GM12875 (cell line): ENCODE data around the gene OCEL1.

Experiments used
- H3K4me3 ChIP-seq: one replicate; pipeline ENCODE4 v1.5.1; 2011; ENCODE audit warnings: low read depth, low read length, control low read depth
- CTCF ChIP-seq: IDR thresholded peaks from 2 replicates; pipeline ENCODE4 v1.5.1; 2011; ENCODE audit warnings: low read depth, mild to moderate bottlenecking, control low read depth, inconsistent platforms, low read length, moderate library complexity, borderline replicate concordance; ENCODE audit not compliant: insufficient read depth

The OCEL1 gene

DNA sequence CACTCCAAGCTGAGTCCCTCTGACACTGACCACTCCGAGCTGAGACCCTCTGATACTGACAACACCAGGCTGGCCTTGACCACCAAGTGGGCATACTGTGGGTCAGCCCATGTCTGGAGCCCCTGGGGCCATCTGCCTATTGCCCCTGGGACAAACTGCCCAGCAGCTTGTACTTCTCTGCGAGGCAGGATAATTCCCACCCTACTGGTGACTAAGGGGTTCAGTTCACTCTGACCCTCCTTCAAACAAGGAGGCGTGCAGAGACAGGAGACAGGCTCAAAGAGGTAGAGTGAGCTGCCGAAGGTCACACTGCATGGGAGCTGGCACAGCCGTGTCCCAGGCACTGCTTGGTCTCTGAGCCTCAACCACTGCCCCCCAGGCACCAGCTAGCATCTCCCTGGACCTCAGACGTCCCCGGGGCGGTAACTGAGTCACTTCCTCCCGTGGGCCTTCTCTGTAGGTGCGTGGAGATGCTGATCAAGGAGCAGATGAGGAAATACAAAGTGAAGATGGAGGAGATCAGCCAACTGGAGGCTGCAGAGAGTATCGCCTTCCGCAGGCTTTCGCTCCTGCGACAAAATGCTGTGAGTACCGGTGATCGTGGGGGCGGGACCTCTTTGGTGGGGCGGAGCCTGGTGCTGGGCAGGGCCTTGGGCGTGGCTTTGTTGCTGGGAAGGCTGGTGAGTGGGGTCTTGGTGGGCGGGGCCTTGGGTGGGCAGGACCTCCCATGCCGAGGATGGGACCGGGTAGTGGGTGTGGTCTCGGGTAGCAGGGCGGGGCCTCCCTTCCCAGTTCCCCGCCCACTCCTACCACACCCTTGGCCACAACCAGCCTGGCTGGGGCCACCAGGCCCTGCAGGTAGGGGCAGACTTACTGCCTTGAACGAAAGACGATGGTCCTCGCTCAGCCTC is 16.6 kb upstream of the OCEL1 start:
- no peak overlapping the region for H3K4me3 ChIP-seq
- no peak for TF ChIP-seq CTCF

GRCh38 chr19:17210296-17210695 is 15.7 kb upstream of the OCEL1 start:
- TF ChIP-seq CTCF = no peak
- no peak overlapping the region for H3K4me3 ChIP-seq

DNA sequence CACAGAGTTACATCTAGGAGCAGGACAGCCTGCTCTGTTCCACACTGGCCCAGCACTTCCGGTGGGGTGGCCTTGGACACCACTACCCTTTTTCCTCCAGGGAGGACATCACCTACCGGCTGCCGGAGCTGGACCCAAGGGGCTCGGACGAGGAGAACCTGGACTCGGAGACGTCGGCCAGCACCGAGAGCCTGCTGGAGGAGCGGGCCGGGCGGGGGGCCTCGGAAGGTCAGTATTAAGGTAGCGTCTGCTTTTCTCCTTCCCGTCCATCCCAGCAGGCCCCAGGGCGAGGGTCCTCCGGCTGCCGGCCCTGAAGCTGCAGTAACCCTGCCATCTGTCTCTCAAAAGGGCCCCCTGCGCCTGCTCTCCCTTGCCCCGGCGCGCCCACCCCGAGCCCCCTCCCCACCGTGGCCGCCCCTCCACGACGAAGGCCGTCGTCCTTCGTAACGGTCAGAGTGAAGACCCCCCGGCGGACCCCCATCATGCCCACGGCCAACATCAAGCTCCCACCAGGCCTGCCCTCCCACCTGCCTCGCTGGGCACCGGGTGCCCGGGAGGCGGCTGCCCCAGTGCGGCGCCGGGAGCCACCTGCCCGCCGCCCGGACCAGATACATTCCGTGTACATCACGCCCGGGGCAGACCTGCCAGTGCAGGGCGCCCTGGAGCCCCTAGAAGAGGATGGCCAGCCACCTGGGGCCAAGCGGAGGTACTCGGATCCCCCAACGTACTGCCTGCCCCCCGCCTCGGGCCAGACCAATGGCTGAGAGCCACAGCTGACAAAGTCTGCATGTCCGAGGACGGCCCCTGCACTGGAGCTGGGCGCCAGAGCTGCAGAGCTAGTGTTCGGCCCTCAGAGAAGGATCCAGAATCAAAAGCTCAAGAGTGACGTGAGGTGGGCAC is 14.2 kb upstream of the OCEL1 start:
- TF ChIP-seq CTCF = no peak
- no peak overlapping the region for H3K4me3 ChIP-seq

GRCh38 chr19:17213334-17213733 is 12.7 kb upstream of the OCEL1 start:
- H3K4me3 ChIP-seq = no peak overlapping the region
- no peak for TF ChIP-seq CTCF

DNA sequence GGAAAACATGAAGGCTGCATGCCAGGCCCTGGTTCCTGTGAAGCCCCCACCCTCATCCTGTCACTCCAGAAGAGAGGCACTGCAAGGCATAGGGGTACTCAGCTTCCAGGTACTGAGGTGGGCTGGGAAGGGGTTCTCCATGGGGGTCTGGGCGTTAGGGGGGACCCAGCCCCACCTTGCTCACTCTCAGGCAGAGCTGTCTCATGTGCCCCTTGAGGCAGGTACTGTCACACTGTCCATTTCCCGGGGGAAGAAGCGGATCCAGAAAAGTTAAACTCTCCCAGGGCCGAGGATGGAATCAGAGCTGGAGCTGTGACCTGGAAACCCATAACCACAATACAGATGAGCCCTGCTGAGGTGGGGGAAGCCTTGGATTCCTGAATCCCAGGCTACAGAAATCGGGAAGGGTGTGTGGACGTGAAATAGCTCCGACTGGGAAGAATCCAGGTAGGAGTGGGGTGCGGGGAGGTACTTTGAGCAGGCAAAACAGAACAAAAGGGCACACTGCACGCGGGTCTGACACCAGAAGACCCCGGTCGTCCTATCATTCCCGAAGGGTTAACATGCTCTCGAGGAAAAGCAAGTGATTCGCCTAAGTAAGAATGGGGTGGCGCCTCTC is 11.4 kb upstream of the OCEL1 start:
- no peak for TF ChIP-seq CTCF
- H3K4me3 ChIP-seq = peak overlapping the region; percentile 77

GRCh38 chr19:17215127-17215971 is 10.7 kb upstream of the OCEL1 start, which contains the start of gene USE1:
Gene USE1 (plus strand): TSS chr19:17215357. CDS start chr19:17215406, 49 bp downstream.
- no peak for TF ChIP-seq CTCF
- H3K4me3 ChIP-seq = peak within 1 kb of the TSS; percentile 77
